ENCODE results near the gene DDX5. TPM values are rescaled to one million over a fixed set of nuclear protein-coding genes. Genes with fewer than 3 reads are reported as not detected.

The DDX5 gene
- 886 to 925 TPM (median 921 TPM) in 3 replicates for total RNA-seq

- peak; percentile 96 for DNase-seq (ENCODE audit: low spot score in 2 of 2, unreplicated experiment in 2 of 2)
- TF ChIP-seq, protein P1, sequence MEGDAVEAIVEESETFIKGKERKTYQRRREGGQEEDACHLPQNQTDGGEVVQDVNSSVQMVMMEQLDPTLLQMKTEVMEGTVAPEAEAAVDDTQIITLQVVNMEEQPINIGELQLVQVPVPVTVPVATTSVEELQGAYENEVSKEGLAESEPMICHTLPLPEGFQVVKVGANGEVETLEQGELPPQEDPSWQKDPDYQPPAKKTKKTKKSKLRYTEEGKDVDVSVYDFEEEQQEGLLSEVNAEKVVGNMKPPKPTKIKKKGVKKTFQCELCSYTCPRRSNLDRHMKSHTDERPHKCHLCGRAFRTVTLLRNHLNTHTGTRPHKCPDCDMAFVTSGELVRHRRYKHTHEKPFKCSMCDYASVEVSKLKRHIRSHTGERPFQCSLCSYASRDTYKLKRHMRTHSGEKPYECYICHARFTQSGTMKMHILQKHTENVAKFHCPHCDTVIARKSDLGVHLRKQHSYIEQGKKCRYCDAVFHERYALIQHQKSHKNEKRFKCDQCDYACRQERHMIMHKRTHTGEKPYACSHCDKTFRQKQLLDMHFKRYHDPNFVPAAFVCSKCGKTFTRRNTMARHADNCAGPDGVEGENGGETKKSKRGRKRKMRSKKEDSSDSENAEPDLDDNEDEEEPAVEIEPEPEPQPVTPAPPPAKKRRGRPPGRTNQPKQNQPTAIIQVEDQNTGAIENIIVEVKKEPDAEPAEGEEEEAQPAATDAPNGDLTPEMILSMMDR (IDR thresholded peaks at IDR 0.05; ENCODE audit: unreplicated experiment), result no peak
- H3K36me3 Mint-ChIP-seq, result peaks cover 43% of the 10 kb centered on the region
- peak within 1 kb of the TSS; percentile 100 for H3K4me3 Mint-ChIP-seq
- peaks cover 39% of the 10 kb centered on the region for H3K4me1 Mint-ChIP-seq
- no peaks in the 10 kb centered on the region for H3K27me3 Mint-ChIP-seq (ENCODE audit: low read depth)
- peak within 1 kb of the TSS; percentile 100 for H3K27ac Mint-ChIP-seq
- H3K9me3 Mint-ChIP-seq, result no peaks in the 10 kb centered on the region
These were observed at the start of gene DDX5 for GRCh38 chr17:64506201-64506575. DDX5 (minus strand) TSS chr17:64506289; CDS start chr17:64506119, 170 bp downstream.

DNA sequence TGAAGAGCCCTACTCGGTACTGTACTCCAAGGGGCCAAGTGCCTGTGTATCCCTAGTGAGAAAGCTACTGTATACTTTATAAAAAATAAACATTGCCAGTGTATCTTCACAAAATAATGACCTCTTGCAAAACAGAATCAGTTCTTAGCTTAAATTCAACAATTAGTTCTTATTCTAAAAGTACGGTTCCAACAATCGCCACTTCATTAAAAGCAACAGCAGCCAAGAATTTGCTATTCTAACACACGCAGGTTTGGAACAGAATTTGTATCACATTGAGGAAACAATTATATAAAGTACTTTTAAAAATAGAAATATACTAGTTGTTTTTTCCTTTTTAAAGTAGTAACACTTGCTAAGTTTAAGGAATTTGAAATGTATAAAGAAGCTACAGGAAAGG, 49.2 kb upstream of the DDX5 start:
- DNase-seq (ENCODE audit: low spot score in 2 of 2, unreplicated experiment in 2 of 2), result no peak
- H3K4me1 Mint-ChIP-seq, result no peaks in the 10 kb centered on the region
- H3K9me3 Mint-ChIP-seq, result no peaks in the 10 kb centered on the region
- TF ChIP-seq, protein P1 (IDR thresholded peaks at IDR 0.05; ENCODE audit: unreplicated experiment), result no peak
- H3K36me3 Mint-ChIP-seq, result peaks cover 18% of the 10 kb centered on the region
- H3K4me3 Mint-ChIP-seq, result no peak overlapping the region
- no peaks in the 10 kb centered on the region for H3K27me3 Mint-ChIP-seq (ENCODE audit: low read depth)
- H3K27ac Mint-ChIP-seq, result no peak overlapping the region

GRCh38 chr17:64554028-64554637, 48.0 kb upstream of the DDX5 start:
- H3K4me3 Mint-ChIP-seq, result no peak overlapping the region
- TF ChIP-seq, protein P1 (IDR thresholded peaks at IDR 0.05; ENCODE audit: unreplicated experiment), result no peak
- peaks cover 21% of the 10 kb centered on the region for H3K36me3 Mint-ChIP-seq
- no peaks in the 10 kb centered on the region for H3K9me3 Mint-ChIP-seq
- no peaks in the 10 kb centered on the region for H3K4me1 Mint-ChIP-seq
- no peaks in the 10 kb centered on the region for H3K27me3 Mint-ChIP-seq (ENCODE audit: low read depth)
- no peak overlapping the region for H3K27ac Mint-ChIP-seq
- DNase-seq (ENCODE audit: low spot score in 2 of 2, unreplicated experiment in 2 of 2), result no peak

- H3K4me3 Mint-ChIP-seq, result no peak overlapping the region
- H3K27ac Mint-ChIP-seq, result no peak overlapping the region
- no peaks in the 10 kb centered on the region for H3K9me3 Mint-ChIP-seq
- H3K4me1 Mint-ChIP-seq, result no peaks in the 10 kb centered on the region
- TF ChIP-seq, protein P1 (IDR thresholded peaks at IDR 0.05; ENCODE audit: unreplicated experiment), result no peak
- no peak for DNase-seq (ENCODE audit: low spot score in 2 of 2, unreplicated experiment in 2 of 2)
- no peaks in the 10 kb centered on the region for H3K27me3 Mint-ChIP-seq (ENCODE audit: low read depth)
- peaks cover 25% of the 10 kb centered on the region for H3K36me3 Mint-ChIP-seq
These were observed 45.4 kb upstream of the DDX5 start for GRCh38 chr17:64551461-64551860.

GRCh38 chr17:64547319-64547718, 41.2 kb upstream of the DDX5 start:
- TF ChIP-seq, protein P1 (IDR thresholded peaks at IDR 0.05; ENCODE audit: unreplicated experiment), result no peak
- Mint-ChIP-seq H3K36me3 (peaks cover 26% of the 10 kb centered on the region), H3K27ac (no peak overlapping the region), H3K4me3 (no peak overlapping the region), H3K4me1 (no peaks in the 10 kb centered on the region), H3K9me3 (no peaks in the 10 kb centered on the region), H3K27me3 (ENCODE audit: low read depth) (no peaks in the 10 kb centered on the region)
- DNase-seq (ENCODE audit: low spot score in 2 of 2, unreplicated experiment in 2 of 2), result no peak

All from mesothelial cell of epicardium (in vitro differentiated cells).